Tracheal epithelial cell (primary cell): ENCODE results near the gene ICAM2. TPM values are rescaled to one million over a fixed set of nuclear protein-coding genes. Genes with fewer than 3 reads are reported as not detected.

ENCODE experiments used
- total RNA-seq: library from RNA; depleted of rRNA; stranded (reverse); fragments of >200 nt; gene quantifications from 2 replicates; pipeline ENCODE4 v1.2.1, GENCODE V29; 2014

The ICAM2 gene
- 0.43 and 5.5 TPM in 2 replicates for total RNA-seq

DNA sequence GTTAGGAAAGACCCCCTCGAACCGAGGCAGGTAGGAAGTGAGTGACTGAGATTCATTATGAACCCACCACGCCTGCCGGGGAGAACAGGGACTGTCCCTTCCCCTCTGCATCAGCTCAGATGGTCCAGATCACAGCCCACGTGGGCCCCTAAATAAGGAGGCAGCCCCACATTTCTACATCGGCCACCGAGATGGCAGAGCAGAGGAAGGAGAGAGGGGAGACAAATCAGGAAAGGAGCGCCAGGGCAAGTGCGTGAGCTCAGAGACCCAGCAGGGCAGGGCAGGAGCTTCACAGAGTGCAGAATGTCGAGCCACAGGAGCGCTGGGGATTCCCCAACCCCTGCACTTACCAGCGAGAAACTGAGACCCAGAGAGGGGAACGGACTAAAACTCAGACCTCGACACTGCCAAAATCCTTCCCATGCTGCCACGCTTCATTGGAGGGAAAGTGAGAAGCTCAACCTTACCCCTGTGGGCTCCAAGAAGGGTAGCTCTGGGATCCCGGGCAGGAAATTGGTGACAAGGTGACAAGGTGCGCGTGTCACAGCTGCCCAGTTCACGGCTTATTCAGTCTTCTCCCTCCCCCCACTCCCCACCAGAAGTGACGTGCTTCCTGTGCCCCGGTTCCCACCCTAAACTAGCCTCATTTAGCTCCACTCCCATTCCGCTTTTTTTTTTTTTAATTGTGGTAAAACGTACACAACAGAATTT lies at the start of gene ICAM2:
TSS of gene ICAM2 (minus strand) at position 578 of the 711 bp plus-strand sequence. CDS start 13,942 bp downstream, outside the sequence.

DNA sequence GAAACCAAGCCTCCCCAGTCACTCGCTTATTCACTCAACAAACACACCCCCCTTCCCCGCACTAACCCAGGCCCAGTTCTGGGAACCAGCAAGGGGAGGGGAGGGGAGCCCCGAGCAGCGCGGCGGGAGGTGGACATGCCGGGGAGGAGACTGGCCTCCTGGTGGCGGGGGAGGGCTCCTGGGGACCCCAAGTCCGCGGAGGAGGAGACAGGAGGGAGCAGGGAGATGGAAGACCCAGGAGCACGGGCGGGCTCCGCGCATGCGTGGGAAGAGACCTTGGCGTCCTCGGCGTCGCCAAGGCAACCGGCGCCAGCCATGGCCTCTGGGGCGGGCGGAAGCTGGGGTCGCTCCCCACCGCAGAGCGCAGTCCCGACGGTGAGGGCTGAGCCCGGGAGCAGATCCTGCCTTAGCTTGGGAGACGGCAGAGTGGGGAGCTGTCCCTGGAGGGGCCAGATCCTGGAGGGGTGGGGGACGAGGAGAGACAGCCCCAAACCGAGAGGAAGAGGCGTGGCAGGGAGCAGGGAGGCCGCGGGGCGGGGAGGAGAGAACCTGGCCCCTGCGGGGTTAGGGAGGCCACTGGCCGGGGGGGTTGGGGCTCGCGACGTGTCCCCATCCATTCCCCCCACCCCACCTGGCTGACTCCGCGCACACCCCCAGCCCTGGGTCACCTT lies 22.2 kb downstream of the ICAM2 start, which contains the start of gene PRR29:
TSS of gene PRR29 (plus strand) at position 302 of the 671 bp plus-strand sequence. CDS start at position 316, 14 bp downstream.

DNA sequence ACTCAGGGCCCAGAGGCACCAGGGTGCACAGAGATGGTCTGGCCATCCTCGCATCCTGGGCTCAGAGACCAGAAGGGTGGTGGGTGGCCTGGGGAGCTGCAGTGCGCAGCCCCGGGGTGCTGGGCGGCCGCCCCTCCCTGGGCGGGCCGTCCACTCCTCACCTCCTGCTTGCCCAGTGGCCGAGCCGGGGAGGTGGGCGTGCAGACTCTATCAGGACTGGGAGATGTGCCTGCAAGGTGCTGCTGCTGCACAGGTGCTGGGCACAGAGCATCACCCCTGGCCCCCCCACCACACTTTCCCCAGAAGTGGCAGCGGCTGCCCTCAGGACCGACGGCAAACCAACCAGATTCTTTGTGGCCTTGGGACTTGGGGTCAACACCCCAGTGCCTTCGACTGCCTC lies 47.6 kb downstream of the ICAM2 start, which contains the start of gene SCN4A:
TSS of gene SCN4A (minus strand) at position 123 of the 400 bp plus-strand sequence. CDS start at position 46, 77 bp downstream.

Other genes with a start within 250 kb of the ICAM2 start
- gene CCDC47, start 247.0 kb downstream of the ICAM2 start, total RNA-seq, result 78.2 and 78.3 TPM in 2 replicates
- gene DDX42, start 246.5 kb downstream of the ICAM2 start, total RNA-seq, result 41.3 and 44.3 TPM in 2 replicates
- gene PSMC5, start 193.2 kb downstream of the ICAM2 start, total RNA-seq, result 14.3 and 27.7 TPM in 2 replicates
- gene FTSJ3, start 193.0 kb downstream of the ICAM2 start, total RNA-seq, result 55.2 and 66.3 TPM in 2 replicates
- gene SMARCD2, start 177.9 kb downstream of the ICAM2 start, total RNA-seq, result 121 and 165 TPM in 2 replicates
- not detected in 2 replicates for gene CSH2, start 147.0 kb downstream of the ICAM2 start, total RNA-seq
- not detected in 2 replicates for gene GH2, start 138.7 kb downstream of the ICAM2 start, total RNA-seq
- not detected in 2 replicates for gene CSH1, start 124.1 kb downstream of the ICAM2 start, total RNA-seq
- gene CSHL1, start 109.4 kb downstream of the ICAM2 start, total RNA-seq, result not detected in 2 replicates
- not detected in 2 replicates for gene GH1, start 101.8 kb downstream of the ICAM2 start, total RNA-seq
- not detected in 2 replicates for gene CD79B, start 88.3 kb downstream of the ICAM2 start, total RNA-seq
- gene SCN4A, start 47.7 kb downstream of the ICAM2 start, total RNA-seq, result under 0.01 TPM in 1 of 2 replicates, not detected in the other
- gene PRR29, start 22.3 kb downstream of the ICAM2 start, total RNA-seq, result not detected in 2 replicates
- 21.5 and 25.3 TPM in 2 replicates for gene ERN1, start 109.5 kb upstream of the ICAM2 start, total RNA-seq
- gene TEX2, start 242.6 kb upstream of the ICAM2 start, total RNA-seq, result 23.6 and 29.0 TPM in 2 replicates